ENCODE measurements around the gene SGK2.

Gene SGK2

DNA sequence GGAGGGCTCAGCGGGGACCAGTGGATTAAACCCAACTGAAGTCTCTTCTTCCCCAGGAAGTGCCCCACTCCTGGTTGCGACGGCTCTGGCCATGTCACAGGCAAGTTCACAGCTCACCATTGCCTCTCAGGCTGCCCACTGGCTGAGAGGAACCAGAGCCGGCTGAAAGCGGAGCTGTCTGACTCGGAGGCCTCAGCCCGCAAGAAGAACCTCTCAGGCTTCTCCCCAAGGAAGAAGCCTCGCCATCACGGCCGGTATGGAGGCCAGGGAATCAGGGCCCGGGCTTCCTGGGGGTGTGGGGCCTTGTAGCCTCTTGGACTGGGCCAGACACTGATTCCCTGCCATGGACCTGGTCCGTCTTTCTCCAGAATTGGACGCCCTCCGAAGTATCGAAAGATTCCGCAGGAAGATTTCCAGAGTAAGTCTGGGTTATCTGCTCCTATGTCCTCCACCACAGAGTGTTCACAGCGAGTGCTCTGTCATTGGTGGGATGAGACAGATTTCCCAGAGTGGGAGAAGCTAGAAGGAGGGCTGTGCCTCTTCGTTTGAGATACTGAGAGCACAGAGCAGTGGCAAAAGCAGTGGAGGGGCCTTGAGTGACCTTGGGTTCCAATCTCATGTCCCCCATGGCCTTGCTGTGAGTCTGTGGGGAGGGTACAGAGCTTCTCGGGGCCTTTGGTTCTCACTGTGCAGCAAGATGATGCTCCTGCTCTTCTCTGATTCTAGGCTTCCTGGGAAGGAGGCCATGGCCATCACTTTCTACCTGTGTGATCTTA, 22.6 kb upstream of the SGK2 start:
- no peak for DNase-seq

DNA sequence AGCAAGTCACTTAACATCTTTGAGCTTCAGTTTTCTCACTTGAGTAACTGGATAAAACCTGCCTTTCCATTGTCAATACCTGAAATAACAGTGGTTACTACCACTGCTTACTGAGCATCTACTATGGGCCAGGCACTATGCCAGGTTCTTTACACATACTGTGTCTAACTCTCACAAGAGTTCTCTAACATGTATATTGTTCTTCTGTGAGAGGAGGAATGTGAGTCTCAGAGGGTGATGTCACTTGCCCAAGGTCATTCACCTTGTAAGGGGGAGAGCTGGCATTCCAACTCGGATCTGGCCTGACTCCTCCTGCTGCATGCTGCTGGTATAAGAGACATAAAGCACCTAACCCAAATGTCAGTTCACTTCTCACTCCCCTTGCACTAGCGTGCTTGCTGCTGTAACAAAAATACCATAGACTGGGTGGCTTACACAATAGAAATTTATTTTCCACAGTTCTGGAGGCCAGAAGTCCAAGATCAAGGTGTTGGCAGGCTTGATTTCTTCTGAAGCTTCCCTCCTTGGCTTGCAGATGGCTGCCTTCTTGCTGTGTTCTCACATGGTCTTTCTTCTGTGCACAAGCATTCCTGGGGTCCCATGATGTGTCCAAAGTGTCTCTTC, 21.9 kb upstream of the SGK2 start:
- DNase-seq = no peak

- DNase-seq = peak; percentile 42
These were observed 20.6 kb upstream of the SGK2 start for GRCh38 chr20:43537921-43538877.

GRCh38 chr20:43538878-43539700, 19.7 kb upstream of the SGK2 start:
- DNase-seq = no peak

DNA sequence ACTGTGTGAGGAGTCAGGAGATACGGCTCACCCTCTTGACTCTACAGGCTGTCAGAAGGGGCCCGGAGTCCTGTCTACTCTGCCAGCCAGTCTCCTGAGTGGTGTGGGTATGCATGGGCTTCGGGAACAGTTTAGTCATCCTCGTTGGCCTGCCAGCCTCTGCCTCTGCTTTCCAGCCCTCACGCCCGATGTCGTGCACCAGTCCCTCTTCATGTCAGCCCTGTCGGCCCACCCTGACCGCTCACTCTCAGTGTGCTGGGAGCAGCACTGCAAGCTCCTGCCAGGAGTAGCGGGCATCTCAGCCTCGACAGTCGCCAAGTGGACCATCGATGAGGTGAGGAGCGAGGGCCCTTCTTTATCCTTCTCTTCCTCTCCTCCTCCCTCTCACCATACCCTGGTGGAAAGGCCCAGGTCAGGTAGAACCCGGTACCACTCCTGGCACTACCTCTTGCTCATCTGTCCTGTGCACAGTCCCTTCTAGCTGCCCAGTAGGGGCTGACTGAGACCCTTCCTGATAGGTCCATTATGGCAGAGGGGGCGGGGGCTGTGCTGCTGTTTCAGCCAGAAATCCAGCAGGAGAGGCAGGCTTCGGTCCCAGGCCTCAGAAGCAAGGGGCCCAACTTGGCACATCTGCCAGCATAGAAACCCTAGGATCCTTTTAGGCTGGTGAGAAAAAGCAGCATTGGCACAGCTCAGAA, 18.7 kb upstream of the SGK2 start:
- no peak for DNase-seq

DNA sequence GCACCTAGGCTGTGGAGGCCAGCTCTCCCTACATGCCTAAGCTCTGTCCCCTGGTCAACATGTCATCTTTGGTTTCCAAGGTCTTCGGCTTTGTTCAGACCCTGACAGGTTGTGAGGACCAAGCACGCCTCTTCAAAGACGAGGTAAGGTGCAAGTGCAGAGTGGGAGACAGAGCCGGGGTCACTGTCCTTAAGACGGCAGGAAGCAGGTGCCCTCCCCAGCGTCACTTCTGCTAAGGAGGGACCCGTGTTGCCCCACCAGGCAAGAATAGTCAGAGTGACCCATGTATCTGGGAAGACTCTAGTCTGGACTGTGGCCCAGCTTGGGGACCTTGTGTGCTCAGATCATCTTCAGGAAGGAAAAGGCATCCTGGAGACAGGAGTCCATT, 18.2 kb upstream of the SGK2 start:
- DNase-seq = no peak

- no peak for DNase-seq
These were observed 17.6 kb upstream of the SGK2 start for GRCh38 chr20:43541214-43541613.

DNA sequence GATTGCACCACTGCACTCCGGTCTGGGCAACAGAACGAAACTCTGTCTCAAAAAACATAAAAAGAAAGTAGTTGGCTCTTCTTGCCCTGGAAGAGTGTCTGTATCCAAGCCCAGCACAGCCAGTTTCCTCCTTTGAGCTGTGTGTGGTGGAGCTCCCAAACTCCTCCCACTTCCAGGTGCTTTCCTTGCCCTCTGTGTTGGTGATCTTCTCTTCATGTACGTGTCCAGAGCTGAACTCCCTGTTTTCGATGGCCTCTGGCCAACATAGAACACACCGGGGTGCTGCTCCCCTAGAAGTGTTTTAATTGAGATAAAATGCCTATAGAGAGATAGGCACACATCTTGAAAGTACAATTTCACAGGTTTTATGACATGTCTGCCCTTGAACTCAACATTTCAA, 16.7 kb upstream of the SGK2 start:
- no peak for DNase-seq

DNA sequence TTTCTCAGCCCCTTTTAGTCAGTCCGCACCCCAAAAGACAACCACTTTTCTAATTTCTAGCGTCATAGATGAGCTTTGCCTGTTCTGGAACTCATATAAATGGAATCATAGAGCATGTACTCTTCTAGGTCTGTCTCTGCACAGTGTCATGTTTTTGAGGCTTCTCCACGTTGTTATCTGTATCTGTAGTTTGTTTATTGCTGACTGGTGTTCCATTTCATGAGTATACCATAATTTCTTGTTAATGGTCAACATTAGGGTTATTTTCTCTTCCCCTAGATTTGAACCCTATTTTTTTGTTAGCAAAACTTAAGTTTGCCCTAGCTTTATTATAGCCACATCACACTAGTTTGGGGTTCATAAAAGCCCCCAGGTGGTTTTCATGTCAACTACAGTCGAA, 16.2 kb upstream of the SGK2 start:
- no peak for DNase-seq

- DNase-seq = no peak
These were observed 15.7 kb upstream of the SGK2 start for GRCh38 chr20:43543138-43543537.

DNA sequence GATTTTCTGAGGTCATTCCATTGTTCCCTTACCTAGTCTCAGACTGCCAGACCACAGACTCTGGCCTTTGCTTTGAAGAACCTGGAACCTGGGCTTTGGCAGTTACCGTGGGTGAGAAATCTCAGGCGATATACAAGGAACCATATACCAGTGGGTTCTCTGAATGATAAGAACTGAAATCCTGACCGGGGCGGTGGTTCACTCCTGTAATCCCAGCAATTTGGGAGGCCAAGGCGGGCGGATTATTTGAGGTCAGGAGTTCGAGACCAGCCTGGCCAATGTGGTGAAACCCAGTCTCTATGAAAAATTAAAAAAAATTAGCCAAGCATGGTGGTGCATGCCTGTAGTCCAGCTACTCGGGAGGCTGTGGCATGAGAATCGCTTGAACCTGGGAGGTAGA, 14.3 kb upstream of the SGK2 start:
- DNase-seq = no peak

DNA sequence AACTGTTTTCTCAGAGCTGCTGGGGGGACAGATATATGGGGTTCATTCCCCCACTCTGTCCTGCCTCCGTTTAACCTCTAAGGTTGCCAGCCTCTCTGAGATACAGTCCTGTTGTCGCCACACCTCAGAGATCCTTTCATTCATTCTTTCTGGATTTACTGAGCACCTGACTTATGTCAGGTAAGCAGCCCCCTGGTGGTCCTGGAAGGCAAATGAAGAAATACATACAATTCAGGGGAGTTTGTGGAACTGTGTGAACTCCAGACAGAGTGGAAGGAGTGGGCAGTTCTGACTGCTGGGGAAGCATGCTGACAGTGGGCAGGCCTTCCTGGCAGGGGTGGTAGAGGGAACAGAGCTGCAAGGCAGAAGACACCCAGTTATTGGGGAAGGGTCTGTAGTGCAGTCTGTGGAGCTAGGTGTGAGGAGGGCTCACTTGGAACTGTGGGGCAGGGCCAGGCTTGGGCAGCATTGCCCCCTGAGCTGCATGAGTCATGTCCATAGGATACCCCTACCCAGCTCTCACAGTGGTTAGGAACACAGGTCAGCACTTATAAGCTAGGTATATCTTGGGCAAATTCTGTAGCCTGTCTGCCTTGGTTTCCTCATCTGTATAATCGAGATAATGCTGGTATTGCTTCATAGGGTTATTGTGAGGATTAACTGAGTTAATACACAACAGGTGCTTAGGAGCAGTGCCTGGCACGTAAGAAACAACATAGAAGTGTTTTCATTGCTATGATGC, 12.8 kb upstream of the SGK2 start:
- DNase-seq = no peak

GRCh38 chr20:43548273-43548880, 10.4 kb upstream of the SGK2 start:
- DNase-seq = no peak

DNA sequence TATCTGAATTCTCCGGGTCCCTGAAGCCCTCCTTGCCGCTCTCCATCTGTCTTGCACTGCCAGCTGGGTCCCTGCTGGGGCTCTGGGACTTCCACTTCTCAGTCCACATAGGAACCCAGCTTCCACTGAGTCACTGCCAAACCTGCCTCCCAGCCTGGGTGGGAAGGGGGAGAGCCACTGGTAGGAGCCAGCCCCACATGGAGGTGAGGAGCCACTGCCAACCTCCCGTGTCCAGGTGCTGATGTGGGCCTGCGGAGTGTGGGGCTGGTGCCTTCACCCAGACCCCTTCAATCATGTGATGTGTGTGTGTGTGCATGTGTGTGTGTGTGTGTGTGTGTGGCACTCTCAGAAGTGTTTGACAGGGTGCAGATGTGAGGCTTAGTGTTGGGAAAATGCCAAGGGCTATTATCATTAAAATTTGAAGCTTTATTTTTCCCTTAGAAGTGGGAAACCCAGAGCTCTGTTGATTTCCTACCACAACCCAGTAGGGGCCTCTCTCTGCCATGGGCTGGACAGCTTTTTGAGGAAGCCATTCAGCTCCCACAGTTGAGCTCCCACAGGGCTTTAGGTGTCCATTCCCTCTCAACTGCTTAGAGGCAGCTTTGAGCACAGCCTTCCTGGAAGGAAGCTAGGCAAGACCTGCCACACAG, 9.3 kb upstream of the SGK2 start:
- no peak for DNase-seq

DNA sequence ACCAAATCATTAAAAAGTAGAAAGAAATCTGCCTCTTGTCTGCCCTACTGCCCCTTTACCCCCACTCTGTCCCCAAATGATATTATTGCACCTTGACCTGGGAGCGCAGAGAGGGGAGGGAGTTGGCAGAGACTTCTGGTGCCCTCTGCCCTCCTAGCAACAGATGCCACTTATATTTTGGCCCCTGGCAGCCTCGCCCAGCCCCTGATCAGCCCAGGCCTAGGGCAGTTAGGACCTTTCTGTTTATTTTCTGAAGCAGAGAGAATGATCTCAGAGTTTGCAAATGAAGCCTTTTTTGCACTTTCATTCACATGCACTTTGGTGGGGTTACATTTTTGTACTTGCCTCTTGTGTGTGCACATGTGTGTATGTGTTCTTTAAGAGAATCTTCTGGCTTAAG, 8.4 kb upstream of the SGK2 start:
- no peak for DNase-seq

DNA sequence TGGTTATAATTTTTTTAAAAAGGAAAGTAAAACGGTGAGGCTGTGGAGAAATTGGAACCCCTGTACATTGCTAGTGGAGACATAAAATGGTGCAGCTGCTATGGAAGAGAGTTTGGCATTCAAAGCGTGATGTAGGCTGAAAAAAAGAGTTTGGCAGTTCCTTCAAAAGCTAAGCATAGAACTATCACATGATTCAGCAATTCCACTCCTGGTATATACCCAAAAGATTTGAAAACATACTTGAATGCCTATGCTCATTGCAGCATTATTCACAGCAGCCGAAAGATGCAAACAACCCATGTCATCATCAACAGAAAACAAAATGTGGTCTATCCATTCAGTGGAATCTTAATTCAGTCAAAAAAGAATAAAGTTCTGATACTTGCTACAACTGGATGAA, 4.5 kb upstream of the SGK2 start:
- no peak for DNase-seq

GRCh38 chr20:43559147-43559987, 540 bp downstream of the SGK2 start:
- DNase-seq = no peak

GRCh38 chr20:43560974-43561373, 2.1 kb downstream of the SGK2 start:
- DNase-seq = no peak

DNA sequence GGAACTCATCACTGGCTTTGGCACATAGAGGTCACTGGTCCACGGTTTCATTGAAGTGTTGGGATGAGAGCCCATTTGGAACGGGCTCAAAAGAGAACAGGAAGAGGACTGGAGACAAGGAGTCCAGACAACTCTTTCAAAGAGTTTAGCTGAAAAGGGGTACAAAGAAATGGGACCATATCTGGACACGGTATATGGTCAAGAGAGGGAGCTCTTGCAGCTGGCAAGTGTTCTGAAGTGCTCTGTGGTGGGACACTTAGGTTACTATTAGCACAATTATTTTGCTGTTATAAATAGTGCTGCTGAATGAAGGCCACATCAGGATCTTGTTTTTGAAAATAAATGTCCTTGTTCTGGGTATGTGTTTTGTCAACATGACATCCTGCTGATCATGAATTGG, 4.6 kb downstream of the SGK2 start:
- DNase-seq = no peak
